SK-N-MC (cell line): ENCODE results near the gene RGP1.

ENCODE experiments used
- EZH2 ChIP-seq: fragments of 200-600 bp; sonication (generic); IDR thresholded peaks from one replicate; pipeline ENCODE4 v1.6.1; 2017; ENCODE audit warnings: antibody characterized with exemption
- FOXP2 ChIP-seq: optimal IDR thresholded peaks from 2 replicates; pipeline ENCODE3; 2011; ENCODE audit warnings: mild to moderate bottlenecking, moderate library complexity; ENCODE audit not compliant: insufficient read depth; ENCODE audit errors: extremely low read length, control extremely low read depth

DNA sequence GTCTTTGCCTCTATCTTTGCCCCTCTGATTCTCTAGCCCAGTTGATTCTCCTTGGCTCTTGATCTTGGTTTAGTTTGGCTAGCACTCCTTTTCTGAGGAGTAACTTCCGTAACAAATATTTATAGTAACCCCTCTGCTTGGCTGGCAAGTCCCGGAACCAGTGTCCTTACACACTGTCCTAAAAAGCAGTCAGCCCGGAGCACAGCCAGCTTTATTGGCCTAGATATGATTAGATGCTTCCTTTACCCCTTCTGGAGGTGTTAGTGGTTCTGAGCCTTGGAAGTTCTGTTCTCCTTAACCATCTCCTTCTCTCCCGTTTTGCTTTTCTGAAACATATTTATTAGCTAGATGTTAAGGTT is 22.0 kb downstream of the RGP1 start:
- no peak for TF ChIP-seq FOXP2
- TF ChIP-seq EZH2: no peak
